Progenitor cell of endocrine pancreas (in vitro differentiated cells): ENCODE data around the gene IGF2BP1. TPM values are rescaled to one million over a fixed set of nuclear protein-coding genes. Genes with fewer than 3 reads are reported as not detected.
"Not testable (repeated sequence)": the region's sequence is repeated elsewhere in the genome, so short reads cannot be mapped to it uniquely, and the experiment has no call there.

ENCODE experiments used
- DNase-seq: peaks from one replicate; pipeline ENCODE4 v3.0.0; 2021; ENCODE audit warnings: low spot score; ENCODE audit not compliant: unreplicated experiment
- H3K27ac Mint-ChIP-seq: 2 replicates; pipeline ENCODE4 v1.8.0; 2021; ENCODE audit warnings: mild to moderate bottlenecking, moderate library complexity, mixed read lengths
- H3K27me3 Mint-ChIP-seq: 2 replicates; pipeline ENCODE4 v1.8.0; 2021; ENCODE audit warnings: mixed read lengths
- H3K36me3 Mint-ChIP-seq: 2 replicates; pipeline ENCODE4 v1.8.0; 2022; ENCODE audit warnings: mixed read lengths; ENCODE audit not compliant: insufficient read depth
- H3K4me1 Mint-ChIP-seq: 2 replicates; pipeline ENCODE4 v1.8.0; 2021; ENCODE audit warnings: low read depth, mixed read lengths
- H3K4me3 Mint-ChIP-seq: 2 replicates; pipeline ENCODE4 v1.8.0; 2021; ENCODE audit warnings: low read depth, mild to moderate bottlenecking, moderate library complexity, mixed read lengths
- H3K9me3 Mint-ChIP-seq: 2 replicates; pipeline ENCODE4 v1.8.0; 2021; ENCODE audit warnings: low read depth, mixed read lengths
- CTCF ChIP-seq: fragments of 200-600 bp; sonication (generic); IDR thresholded peaks from one replicate; pipeline ENCODE4 v1.5.0; 2021; ENCODE audit warnings: antibody characterized with exemption, mild to moderate bottlenecking; ENCODE audit not compliant: unreplicated experiment
- total RNA-seq: library from RNA; stranded (reverse); gene quantifications from 2 replicates; pipeline ENCODE4 v1.2.1, GENCODE V29; 2021

IGF2BP1 gene
- total RNA-seq, 1 donor from 2014 or later = 326 TPM

DNA sequence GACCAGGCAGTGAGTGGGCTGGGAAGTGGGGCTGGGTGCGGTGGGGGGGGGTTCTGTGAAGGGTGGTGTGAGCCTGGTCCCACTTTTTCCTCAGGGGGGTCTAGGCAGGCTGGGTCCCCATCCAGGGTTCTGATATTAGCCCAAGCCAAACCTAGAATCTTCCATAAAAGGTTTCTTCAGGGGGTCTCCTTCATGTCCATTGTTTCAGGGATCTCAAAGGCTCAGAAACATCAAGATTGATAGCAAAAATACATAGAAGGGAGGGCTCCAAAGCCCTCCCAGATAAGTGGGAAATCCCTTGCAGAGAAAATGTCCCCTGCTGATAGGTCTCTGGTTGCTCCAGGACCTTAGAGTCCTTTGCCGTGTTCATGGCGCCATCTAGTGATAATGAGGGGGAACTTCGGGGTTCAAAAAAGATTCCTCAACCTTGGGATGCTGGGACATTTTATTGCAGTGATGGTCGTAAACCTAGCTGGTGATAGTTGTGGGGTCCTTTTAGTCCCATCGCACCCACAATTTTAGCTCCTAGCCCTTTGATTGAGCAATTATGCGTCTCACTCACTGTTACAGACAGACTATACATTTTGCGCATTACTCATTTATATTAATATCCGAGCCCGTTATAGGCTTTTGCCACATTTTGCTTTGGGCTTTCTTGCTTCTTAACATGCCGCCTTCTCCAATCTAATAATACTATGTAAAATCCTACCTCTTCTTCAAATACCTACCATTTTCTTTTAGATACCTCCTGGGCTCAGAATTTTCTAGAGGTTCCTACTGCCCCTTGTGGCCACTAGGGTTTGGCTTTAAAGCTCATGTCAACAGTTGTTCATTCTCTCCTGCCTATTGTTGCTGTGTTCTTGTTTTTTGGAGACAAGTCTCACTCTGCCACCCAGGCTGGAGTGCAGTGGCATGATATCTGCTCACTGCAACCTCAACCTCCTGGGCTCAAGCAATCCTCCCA lies 35.1 kb downstream of the IGF2BP1 start:
- Mint-ChIP-seq H3K27ac (peak overlapping the region; percentile 85), H3K9me3 (no peaks in the 10 kb centered on the region), H3K36me3 (peaks cover 26% of the 10 kb centered on the region), H3K4me1 (peaks cover 18% of the 10 kb centered on the region), H3K4me3 (no peak overlapping the region), H3K27me3 (no peaks in the 10 kb centered on the region)
- peak; percentile 39 for DNase-seq
- TF ChIP-seq CTCF = peak; percentile 73

DNA sequence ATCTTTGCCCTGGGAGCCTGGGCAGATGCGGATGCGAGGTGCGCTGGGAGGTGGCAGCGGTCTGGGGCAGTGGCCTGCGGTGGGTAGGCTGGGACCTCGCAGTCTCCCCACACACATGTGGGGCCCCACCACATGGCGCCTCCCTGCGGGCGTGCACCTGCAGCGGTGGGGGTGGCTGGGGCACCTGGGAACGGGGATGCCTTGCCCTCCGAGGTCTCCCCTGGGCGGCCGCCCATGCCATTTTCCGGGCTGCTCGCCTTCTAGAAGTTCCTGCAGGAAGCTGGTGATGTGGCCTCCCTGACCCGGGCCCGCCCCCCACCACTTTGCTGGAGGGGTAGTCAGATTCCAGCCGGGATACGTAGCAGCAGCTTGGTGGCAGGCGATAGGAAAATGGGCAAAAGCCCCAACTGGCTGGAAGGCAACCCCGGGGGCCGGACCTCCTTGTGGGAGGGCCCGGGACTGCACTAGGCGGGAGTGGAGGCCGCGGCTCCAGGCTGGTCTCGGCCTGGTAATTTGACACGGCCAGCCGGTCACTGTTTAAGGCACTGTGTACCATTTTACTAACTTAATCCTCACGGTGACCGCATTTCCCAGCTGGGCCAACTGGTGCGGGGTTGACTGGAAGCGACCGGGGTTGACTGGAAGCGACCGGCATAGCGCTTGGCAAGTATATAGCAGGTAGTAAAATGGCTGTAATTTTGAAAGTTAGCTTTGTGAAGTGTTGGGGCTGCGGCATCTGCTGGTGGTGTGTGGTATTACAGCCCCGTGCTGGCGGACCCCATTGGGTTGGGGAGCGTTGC lies 38.5 kb downstream of the IGF2BP1 start:
- H3K9me3 Mint-ChIP-seq = no peaks in the 10 kb centered on the region
- H3K36me3 Mint-ChIP-seq = peaks cover 23% of the 10 kb centered on the region
- no peaks in the 10 kb centered on the region for H3K27me3 Mint-ChIP-seq
- H3K4me1 Mint-ChIP-seq = peaks cover 8% of the 10 kb centered on the region
- peak; percentile 66 for TF ChIP-seq CTCF
- no peak overlapping the region for H3K27ac Mint-ChIP-seq
- no peak overlapping the region for H3K4me3 Mint-ChIP-seq
- peak; percentile 32 for DNase-seq

DNA sequence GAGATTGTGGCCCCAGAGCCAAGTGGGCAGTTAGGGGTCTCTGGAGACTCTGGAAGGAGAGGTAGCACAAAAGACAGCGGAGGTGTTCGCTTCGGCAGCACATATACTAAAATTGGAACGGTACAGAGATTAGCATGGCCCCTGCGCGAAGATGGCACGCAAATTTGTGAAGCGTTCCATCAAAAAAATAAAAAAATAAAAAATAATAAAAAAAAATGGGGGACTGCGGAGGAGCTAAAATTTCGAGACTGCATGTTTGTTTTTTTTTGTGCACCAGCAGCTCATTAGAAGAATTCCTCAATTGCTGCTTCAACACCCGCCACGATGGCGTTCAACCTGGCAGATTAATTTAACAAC lies 39.1 kb downstream of the IGF2BP1 start:
- no peak overlapping the region for H3K4me3 Mint-ChIP-seq
- no peaks in the 10 kb centered on the region for H3K27me3 Mint-ChIP-seq
- H3K36me3 Mint-ChIP-seq = peaks cover 22% of the 10 kb centered on the region
- H3K9me3 Mint-ChIP-seq = no peaks in the 10 kb centered on the region
- no peak for DNase-seq
- H3K27ac Mint-ChIP-seq = no peak overlapping the region
- no peak for TF ChIP-seq CTCF
- H3K4me1 Mint-ChIP-seq = peaks cover 8% of the 10 kb centered on the region

- peaks cover 21% of the 10 kb centered on the region for H3K36me3 Mint-ChIP-seq
- H3K9me3 Mint-ChIP-seq = no peaks in the 10 kb centered on the region
- TF ChIP-seq CTCF = no peak
- H3K27ac Mint-ChIP-seq = no peak overlapping the region
- H3K4me3 Mint-ChIP-seq = no peak overlapping the region
- H3K27me3 Mint-ChIP-seq = no peaks in the 10 kb centered on the region
- DNase-seq = no peak
- no peaks in the 10 kb centered on the region for H3K4me1 Mint-ChIP-seq
These were observed 41.0 kb downstream of the IGF2BP1 start for GRCh38 chr17:49038138-49038537.

DNA sequence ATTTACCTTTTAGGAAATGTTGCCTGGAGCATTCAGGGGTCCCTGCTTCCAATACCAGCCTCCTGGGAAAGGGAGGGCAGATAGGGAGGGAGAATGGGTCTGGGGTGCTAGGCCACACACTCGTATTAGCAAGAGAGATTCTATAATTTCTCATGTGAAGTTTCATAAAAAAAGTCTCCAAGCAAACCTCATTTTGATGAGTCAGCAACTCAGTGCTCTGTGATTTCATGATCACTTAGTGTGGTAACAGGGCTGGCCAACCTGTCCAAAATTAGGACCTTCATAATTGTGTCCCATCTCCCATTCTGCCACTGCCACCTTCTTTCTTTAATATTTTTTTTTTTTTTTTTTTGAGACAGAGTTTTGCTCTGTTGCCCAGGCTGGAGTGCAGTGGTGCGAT lies 41.4 kb downstream of the IGF2BP1 start:
- Mint-ChIP-seq H3K4me1 (no peaks in the 10 kb centered on the region), H3K27ac (no peak overlapping the region), H3K27me3 (no peaks in the 10 kb centered on the region), H3K4me3 (no peak overlapping the region), H3K9me3 (no peaks in the 10 kb centered on the region), H3K36me3 (peaks cover 23% of the 10 kb centered on the region)
- no peak for DNase-seq
- TF ChIP-seq CTCF = no peak

GRCh38 chr17:49039518-49039917 lies 42.3 kb downstream of the IGF2BP1 start:
- peak overlapping the region; percentile 52 for H3K27ac Mint-ChIP-seq
- H3K4me1 Mint-ChIP-seq = not testable (repeated sequence)
- H3K36me3 Mint-ChIP-seq = peaks cover 30% of the 10 kb centered on the region

More at GRCh38 chr17:49039518-49039917, 42.3 kb downstream of the IGF2BP1 start:
- not testable (repeated sequence) for H3K9me3 Mint-ChIP-seq, DNase-seq, H3K4me3 Mint-ChIP-seq, H3K27me3 Mint-ChIP-seq
